HG03095 (cell line): ENCODE results near the gene SYT7.

ENCODE experiments used
- ATAC-seq: cut with Tn5 transposase; IDR thresholded peaks from one replicate; pipeline ENCODE4 v1.9.1; 2021; ENCODE audit warnings: moderate library complexity; ENCODE audit not compliant: unreplicated experiment

SYT7 gene

DNA sequence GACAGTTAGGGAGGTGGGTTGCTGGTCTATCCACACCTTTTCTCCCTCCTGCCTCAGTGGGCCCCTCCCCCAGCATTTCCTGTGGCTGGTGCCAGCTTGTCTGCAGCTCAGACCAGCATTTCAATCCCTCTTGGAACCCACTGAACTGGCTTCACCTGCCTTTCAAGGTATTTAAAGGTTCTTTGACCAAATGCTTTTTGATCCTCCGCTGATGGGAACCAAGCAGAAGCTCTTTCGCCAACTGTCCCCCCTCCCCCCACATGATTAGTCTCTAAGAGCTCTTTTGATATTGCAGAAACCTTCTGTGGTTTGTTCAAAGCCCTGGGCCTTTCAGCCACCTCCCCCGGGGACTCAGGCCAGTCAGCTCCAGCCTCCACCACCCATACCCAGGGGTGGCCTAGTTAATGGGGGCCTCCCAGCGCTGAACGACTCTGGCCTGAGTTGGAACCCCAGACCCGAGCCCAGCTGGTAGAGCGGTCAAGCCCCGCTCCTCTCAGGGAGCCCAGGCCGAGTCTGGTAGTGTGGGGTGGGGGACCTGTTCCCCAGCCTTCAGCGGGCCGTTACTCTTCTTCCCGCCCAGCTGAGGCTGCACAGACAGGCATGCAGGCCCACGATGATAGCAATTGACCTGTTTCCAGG is 6.0 kb upstream of the SYT7 start:
- ATAC-seq: no peak

DNA sequence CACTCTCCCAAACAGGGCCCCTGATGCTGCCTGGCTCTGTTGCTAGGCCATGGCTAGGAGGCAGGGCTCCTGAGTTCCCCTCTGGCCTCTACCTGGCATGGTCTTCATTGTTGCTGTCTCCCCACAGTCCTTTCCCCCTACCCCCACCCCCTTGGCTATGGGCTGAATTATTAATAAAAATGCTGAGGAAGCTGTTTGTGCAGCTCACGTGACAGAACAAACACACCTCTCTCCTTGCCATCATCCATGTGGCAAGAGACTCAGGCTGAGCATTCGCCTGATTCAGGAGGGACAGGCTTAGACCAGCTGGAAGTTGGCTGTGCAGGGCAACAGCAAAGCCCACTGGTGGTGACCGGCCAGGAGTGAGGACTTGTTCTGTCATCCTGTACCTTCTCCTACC is 4.2 kb upstream of the SYT7 start:
- no peak for ATAC-seq

DNA sequence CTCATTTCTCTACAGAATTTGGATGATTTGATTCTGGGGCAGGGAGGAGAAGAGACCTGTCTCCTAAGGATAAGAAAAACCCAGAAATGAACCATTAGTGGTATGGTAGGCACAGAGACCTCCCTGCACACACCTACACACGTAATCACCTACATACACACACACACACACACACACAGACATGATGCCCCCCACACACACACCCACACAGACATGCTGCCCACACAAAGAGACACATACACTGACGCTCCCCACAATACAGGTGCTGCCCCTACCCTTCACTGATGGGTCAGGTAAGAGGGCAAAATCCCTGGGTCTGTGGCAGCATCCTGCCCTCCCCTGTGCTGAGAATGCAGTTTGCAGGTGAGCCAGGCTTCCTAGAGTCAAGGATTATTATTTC is 1.1 kb upstream of the SYT7 start:
- ATAC-seq: no peak

DNA sequence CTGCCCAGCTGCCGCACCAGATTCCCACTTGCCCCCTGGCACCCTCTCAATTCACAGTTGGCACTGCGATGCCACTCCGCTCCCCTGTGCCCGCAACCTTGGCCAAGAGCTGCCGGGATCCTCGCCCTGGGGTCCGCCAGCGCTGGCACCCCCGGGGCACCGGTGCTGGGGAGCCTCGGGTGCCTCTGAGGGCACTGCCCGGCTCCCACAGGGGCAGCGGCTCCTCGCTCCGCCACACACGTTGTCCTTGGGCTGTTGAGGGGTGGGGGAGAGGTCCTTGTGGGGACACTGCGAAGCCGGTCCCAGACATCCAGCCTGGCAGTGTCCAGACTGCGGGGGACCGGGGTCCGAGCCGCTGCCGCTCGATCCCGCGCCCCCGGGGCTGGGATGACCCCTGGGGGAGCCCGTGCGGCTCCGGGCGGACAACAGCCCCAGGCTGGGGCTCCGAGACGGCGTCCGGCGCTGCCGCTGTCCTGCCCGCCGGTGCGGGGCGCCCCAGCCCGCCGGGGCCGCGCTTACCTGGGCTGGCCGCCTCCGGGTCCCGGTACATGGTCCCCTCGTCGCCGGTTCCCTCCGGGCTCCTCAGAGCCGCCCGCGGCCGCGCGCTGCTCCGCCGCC is 496 bp downstream of the SYT7 start:
- no peak for ATAC-seq

DNA sequence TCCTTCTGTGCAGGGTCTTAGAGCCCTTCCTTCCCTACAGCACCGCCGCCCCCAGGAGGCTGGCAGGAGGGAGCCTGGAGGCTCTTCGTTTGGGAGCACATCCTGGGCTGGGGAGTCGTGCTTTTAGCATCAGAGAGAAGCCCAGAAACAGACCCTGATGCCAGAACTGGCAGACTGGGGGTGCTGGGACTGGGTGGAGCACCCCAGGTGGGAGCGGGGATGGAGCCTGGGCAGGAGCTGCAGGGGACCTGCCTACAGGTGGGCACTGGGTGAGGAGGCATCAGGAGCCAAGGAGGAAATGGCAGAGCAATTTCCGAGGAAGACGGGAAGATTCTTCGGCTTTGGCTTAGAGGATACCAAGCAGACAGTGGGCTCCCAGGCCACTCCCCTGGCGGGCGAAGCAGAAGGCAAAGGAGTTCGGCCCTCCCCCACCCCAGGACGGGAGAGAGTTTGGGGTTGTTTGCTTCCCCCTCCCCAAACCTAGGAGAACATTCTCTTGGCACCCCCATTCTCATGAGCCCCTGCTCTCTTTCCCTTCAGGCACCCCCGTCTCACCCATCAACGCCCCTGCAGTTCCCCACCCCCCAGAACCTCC is 1.1 kb downstream of the SYT7 start:
- no peak for ATAC-seq

DNA sequence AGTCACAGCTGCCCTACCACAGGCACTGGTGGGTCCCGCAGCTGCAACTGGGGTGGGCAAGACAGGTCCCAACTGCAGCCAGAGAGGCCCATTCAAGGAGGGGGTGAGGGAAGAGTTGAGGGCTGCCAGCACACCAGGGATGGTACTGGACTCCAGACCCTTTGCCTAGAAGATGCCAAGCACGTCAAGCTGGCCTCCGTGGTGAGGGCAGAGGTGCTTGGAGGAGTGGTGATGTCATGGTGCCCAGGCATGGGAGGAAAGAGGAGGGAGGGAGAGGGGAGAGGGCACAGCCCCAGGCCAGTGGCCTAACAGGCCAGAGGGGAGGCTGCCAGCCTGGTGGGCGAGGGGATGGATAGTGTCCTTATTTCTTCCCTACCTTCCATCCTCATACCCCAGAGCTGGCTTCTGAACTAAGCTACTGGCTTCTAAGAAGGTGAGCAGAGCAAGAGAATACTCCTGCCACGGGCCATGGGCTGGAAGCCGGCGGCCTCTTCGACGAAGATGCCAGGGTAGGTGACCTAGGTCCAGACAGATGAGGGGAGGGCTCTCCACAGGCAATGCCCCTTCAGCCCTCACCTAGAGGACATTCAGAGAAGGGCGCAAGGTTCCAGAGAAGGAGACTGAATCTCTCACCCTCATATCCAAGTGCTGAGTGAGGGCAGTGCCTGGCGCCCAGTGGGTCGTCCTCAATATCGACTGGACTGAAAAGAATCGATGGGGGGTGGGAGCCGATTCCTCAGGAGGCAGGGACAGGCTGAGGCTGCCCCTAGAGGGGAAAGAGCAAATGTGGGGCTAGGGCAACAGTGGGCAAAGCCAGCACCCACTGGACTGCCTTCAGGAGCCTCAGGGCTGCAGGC is 1.8 kb downstream of the SYT7 start:
- ATAC-seq: no peak

DNA sequence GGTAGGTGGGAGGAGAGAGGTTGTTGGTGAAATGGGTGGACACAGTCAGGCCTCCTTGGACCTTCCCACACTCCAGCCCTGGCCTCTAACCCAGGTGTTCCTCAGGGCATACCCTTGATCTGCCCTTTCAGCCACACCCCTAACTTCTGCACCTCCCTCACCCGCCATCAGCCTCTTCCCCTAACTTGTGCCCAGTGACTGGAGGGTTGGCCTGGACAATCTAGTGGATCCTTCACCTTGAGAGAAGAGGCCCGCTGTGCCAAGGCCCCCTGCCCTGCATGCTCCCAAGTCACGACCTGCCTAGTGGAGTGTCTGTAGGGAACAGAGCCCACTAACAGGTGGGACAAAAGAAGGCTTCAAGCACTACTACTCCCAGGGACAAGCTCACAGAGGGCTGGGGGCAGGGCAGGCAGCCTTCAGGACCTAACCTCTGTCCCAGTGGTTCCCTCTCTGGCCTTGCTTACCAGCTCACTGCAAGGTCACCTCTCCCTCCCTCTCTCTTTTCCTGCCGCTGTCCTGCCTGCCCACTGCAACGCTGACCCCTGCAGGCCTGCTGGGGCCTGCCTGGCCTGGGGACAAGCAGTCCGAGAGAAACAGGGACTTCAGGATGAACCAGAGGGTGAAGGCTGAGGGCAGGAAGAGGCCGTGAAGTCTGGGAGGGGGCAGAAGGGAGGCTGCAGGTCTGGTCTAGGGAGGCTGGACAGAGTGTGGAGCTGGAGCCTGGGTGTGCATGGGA is 3.3 kb downstream of the SYT7 start:
- no peak for ATAC-seq

DNA sequence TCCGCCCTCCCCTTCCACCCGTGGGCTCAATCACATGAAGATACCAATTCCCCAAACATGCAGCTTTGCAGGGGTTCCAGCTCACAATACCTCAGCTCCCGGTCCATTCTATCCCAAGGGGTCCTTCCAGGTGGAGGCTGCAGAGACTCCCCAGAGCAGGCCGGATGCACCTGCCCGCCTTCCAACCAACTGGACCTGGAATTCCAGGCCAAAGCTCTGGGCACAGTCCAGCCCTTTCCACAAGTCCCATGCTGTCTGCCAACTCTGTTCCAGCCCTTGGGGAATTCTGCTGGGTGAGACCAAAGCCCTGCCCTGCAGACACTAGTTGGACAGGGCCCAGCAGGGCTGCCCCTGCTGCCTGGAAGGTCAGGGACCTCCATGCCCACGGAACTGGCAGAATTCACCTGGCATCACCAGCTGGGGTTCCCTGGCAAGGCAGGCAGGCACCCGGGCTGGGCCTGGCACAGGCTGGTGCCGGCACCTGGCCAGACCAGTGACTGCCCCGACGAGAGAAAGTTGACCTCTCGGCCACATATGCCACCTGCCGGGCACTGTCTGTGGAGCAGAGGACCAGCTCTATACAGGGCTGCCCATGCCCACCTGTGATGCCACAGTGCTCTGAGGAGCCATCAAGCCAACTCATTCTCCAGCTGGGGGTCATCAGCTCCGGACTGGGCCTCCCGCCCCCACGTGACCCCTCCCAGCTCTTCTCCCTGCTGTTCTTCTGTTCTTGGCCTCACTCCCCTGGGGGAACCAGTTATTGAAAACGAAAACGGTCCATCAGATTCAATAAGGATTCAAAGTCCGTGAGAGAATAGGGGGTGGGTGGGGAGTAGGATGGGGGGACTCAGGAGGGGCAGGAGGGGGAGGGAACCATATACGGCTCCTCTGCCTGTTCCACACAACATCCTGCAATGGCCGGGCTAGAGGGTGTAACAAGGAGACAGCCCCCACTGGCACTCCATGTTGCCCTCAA is 4.7 kb downstream of the SYT7 start:
- ATAC-seq: no peak

DNA sequence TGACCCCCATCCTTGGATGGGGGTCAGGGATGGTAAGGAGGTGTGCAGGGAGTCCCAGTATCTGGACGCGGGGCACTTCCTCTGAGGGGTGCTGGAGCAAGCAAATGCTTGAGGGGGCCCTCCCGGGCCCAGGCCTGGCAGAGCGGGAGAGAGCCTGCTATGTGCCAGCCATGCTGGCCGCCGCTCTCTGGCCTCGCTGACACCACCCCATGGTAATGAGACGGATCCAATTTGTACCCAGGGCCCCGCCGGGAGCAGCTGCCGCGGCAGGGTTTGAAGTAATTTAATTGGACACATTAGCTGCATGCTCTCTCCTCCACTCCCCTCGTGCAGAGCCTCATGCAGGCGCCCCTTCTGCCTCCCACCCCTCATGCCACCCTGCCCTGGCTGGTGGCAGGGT is 6.3 kb downstream of the SYT7 start:
- ATAC-seq: no peak

DNA sequence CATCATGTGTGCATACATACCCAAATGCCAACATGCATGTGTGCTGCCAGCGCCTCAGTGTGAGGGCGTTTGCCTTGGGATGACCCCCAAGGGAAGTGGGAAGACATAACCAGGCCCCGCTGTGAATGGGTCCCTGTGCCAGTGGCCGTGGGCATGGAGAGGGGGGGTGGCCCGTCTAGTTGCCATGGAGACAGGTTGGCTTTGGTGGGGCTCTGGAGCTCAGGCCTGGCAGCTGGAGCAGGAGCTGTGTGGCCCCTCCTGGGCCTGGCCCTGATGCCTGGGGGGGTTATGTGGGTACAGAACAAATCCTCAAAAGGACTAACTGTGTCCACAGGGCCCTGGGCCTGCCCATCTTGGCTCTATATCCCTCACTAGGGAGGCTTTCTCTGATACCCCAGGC is 8.0 kb downstream of the SYT7 start:
- no peak for ATAC-seq

DNA sequence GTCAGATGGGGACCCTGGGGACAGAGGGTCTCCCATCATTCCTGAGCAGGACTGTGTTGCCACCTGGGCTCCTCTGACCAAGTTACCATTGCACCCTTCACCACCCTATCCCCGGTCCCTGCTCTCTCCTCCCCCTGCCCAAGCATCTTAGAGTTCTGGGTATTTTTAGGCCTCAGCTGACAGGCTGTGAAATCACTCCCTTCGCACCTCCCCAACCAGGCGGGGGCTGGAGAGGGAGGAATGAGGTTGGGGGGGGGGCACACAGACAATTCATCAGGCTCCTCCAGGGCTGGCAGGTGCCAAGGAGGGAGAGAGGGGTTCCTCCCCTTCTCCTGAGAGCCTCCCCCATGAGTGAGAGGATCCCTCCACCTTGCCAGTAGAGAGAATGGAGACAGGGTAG is 9.0 kb downstream of the SYT7 start:
- ATAC-seq: no peak

DNA sequence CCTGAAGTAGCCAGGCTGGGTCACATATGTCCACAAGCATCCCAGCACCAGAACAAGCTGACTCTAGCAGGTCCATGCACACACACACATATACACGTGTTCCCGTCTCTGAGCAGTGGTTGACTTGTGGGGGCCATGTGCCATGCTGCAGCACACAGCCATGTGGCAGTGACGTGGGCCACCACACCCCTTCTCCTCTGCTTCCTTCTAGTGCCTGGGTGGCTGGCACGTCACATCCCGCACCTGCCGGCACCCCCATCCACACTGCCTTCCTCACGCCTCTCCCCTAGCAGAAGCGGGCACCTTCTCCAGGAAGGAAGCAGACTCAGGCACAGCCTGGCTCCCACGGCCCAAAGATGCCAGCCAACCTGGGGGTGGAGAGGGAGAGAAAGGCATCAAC is 9.5 kb downstream of the SYT7 start:
- ATAC-seq: no peak

DNA sequence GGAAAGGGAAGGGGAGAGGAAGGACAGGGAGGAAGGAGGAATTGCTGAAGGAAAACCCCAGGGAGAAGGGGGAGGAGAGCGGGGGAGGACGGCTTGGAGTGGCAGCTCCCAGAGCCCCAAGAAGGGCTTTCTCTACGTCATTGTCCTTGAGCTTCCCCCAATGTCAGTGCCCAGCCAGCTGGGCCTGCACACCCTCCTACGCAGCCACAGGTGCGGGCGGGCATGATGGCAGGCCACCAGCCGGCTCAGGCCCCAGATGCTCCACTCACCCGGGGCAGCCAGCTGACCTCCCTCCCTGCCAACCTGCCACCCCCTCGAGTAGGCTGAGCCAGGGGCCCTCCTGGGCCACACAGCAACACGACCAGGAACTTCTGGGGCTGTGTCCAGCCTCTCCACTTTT is 11.2 kb downstream of the SYT7 start:
- no peak for ATAC-seq

DNA sequence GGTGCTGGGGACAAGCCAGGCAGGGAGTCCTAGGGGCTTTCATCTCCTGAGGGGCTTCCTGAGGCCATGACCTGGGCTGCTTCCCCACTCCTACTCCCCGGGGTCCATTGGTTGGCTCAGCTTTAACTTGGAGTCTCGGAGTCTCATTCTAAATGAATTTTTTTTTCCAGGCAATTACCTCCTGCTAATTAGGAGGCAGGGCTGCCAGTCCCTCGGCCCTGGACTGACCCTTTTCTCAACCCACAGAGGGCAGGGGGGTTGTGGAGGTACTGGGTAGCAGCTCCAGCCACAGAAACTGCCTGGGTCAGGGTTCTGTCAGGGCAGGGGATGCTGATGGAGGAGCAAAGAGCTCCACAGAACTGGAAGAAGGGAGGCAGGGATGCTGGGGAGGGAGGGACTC is 11.9 kb downstream of the SYT7 start:
- no peak for ATAC-seq

DNA sequence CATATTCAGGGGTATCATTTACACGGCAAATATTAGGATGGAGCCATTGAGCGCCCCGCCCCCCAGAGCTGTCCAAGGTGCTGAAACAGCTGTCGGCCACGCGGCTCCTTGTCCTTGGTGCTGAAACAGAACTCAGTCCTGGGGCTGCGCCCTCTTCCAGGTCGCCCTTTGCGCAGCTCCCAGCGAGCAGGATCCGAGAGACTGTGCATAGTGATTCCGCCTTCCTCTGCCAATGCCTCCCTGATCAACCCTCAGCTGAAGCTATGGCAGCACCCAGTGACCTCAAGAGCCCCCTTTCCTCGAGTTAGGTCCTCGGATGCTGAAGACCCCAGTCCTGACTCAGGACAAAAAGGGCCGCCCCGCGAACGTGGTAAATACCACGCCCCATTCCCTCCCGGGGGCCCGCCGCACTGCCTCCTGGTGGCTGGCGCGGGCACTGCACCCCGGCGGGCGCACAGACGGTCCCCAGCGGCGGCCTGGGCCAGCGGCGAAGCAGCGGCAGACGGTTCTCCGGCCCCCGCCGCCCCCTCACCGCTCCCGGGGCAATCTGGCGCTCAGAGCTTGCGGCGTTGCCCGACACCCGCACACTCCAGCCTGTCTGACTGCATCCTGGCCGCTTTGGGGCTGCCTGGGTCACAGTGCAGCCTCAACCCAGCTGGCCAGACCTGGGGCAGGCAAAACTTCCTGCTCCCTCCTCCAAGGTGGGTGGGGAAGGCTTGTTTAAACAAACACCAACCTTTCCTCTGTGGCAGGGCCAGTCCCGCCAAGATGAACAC is 13.4 kb downstream of the SYT7 start:
- no peak for ATAC-seq

DNA sequence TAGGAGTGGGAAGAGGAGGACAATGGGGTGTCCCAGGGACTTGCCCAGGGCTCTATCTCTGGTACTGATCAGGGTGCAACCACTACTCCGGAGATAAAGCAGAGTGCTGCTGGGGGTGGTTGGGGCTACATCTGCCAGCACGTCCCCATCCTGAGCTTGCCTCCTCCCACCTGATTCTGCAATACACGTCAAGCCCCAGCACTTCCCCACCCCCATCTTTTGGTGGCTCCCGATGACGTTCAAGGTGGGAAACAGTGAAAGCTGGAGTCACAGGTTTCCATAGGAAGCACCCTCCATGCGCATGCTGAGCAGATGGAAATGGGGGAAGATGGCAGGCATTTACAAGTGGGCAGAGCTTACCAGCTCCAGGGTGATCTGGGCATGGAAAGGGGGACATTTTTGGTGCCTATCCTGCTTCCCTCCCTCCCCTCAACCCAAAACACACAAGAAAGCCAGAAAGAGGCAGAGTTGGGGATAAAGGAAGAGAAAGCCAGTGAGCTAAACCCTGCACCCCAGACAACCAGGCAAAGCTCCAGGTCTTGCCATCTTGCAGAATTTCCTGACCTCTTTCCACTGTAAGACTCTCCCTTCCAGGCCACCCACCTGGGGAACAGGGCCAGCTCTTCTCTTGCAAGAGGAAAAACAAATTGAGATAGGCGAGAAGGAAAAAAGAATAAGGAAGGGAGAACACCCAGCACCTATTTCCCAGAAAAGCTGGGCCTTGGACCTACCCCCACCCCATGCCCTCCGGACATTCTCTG is 15.8 kb downstream of the SYT7 start:
- no peak for ATAC-seq

DNA sequence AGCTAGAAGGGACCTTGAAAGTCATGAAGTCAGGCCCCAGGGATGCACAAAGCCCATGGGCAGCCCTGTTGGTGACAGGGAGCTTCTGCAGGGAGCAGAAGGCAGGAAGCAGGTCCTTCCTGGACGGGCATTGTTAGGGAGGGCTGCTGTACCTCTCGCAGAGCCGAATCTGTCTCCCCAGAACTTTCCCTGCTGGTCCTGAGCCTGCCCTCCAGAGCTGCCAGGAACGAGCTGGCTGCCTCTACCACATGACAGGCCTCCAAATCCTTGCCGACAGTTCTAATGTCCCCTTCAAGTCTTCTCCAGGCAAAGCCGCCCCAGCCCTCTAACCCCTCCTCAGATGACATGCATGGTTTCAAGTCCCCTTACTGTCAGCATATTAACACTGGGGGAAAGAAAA is 20.1 kb downstream of the SYT7 start:
- no peak for ATAC-seq

DNA sequence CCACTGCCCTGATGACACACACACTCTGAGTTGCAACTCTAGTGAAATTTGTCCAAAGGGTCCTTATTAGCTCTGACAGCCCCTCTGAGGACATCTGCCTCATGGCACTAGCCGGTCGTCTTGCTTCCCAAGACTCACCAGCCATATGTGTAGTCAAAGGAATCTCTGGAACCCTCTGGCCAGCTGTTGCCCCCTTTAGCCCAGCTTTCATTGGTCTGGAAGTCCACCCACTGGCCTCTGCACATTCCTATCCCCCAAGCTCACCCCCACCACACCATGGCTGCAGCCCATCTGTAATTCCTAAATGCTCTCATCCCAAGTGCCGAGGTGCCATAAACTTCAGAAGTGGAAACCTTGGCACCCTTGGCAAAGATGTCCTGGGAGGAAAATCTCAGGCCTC is 24.3 kb downstream of the SYT7 start:
- no peak for ATAC-seq

DNA sequence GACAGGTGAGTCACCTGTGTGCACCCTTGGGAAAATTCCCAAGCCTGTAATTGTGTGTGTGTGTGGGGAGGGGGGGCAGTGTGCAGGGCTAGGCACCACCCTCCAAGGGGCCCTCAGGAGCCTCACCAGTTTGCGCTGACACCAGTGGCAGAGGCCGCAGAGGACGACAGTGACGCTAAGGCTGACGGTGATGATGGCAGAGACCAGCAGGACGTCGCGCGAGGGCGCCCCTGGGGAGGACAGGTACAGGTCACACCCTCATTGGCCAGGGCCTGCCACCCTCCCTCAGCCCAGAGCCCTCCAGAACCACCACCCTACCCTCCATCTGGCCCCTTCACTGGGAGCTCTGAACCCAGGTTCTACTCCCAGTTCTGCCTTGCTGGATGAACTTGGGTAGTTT is 24.9 kb downstream of the SYT7 start:
- ATAC-seq: no peak
